Activated T-cell treated with anti-CD3 and anti-CD28 coated beads, Interleukin-2, amount 50 U/mL, for 48 hours (primary cell): ENCODE data around the gene NOM1.

Source experiments
- DNase-seq, 2 experiments: peaks; one replicate each; pipeline ENCODE4 v3.0.0-alpha.2; 2020

The NOM1 gene

GRCh38 chr7:157017603-157018327, 68.3 kb downstream of the NOM1 start:
- DNase-seq = peak in 1 of 2 experiments; percentile 20

GRCh38 chr7:157018328-157018996, 69.0 kb downstream of the NOM1 start:
- DNase-seq = peak; percentile 31 to 44

- DNase-seq = peak in 1 of 2 experiments; percentile 34
Measured at GRCh38 chr7:157018997-157019608, 69.6 kb downstream of the NOM1 start.

GRCh38 chr7:157019718-157020451, 70.4 kb downstream of the NOM1 start:
- no peak for DNase-seq

GRCh38 chr7:157020514-157021070, 71.1 kb downstream of the NOM1 start:
- peak in 1 of 2 experiments; percentile 37 for DNase-seq

GRCh38 chr7:157021071-157021870, 71.8 kb downstream of the NOM1 start:
- peak; percentile 24 to 26 for DNase-seq

GRCh38 chr7:157021871-157022680, 72.6 kb downstream of the NOM1 start:
- peak in 1 of 2 experiments; percentile 21 for DNase-seq
